ENCODE results near the gene SMAD3.

Gene SMAD3

GRCh38 chr15:67094001-67094826, 28.8 kb downstream of the SMAD3 start:
- no peak for DNase-seq

GRCh38 chr15:67095912-67096311, 30.5 kb downstream of the SMAD3 start:
- DNase-seq = no peak

- DNase-seq = no peak
These were observed 31.3 kb downstream of the SMAD3 start for GRCh38 chr15:67096546-67097294.

- DNase-seq = no peak
These were observed 32.0 kb downstream of the SMAD3 start for GRCh38 chr15:67097424-67097823.

- no peak for DNase-seq
These were observed 32.7 kb downstream of the SMAD3 start for GRCh38 chr15:67097930-67098740.

- DNase-seq = no peak
These were observed 33.4 kb downstream of the SMAD3 start for GRCh38 chr15:67098768-67099282.

- no peak for DNase-seq
These were observed 34.9 kb downstream of the SMAD3 start for GRCh38 chr15:67100124-67100791.

GRCh38 chr15:67100801-67101581, 35.6 kb downstream of the SMAD3 start:
- no peak for DNase-seq

- DNase-seq = peak in 1 of 58 donors; percentile 19
These were observed 36.7 kb downstream of the SMAD3 start for GRCh38 chr15:67101911-67102598.

- no peak for DNase-seq
These were observed 37.2 kb downstream of the SMAD3 start for GRCh38 chr15:67102599-67102929.

GRCh38 chr15:67103021-67103420, 37.6 kb downstream of the SMAD3 start:
- DNase-seq = no peak

- DNase-seq = no peak
These were observed 38.0 kb downstream of the SMAD3 start for GRCh38 chr15:67103432-67103831.

- DNase-seq = no peak
These were observed 38.5 kb downstream of the SMAD3 start for GRCh38 chr15:67103869-67104268.

GRCh38 chr15:67104510-67104909, 39.1 kb downstream of the SMAD3 start:
- no peak for DNase-seq

- no peak for DNase-seq
These were observed 39.9 kb downstream of the SMAD3 start for GRCh38 chr15:67105065-67105951.

GRCh38 chr15:67105991-67106763, 40.8 kb downstream of the SMAD3 start:
- DNase-seq = no peak

- no peak for DNase-seq
These were observed 41.3 kb downstream of the SMAD3 start for GRCh38 chr15:67106764-67107013.

All from anterior cingulate cortex (tissue), 58 donors.